ENCODE measurements around the gene MEIS2.

Gene MEIS2

GRCh38 chr15:36903922-36904556 is 196.3 kb downstream of the MEIS2 start:
- Histone ChIP-seq H2BK12ac (ENCODE audit: low read length) (no peak overlapping the region), H3K79me1 (ENCODE audit: low read length) (no peaks in the 10 kb centered on the region), H2AFZ (ENCODE audit: insufficient read depth, low read length, poor library complexity) (no peak overlapping the region), H3K9me3 (ENCODE audit: insufficient read depth, low read depth, low read length) (no peaks in the 10 kb centered on the region), H3K27ac (ENCODE audit: low read depth, low read length) (no peak overlapping the region), H3K4me3 (ENCODE audit: low read depth, low read length) (no peak overlapping the region), H3K4me1 (ENCODE audit: control insufficient read depth in 1 of 2, insufficient read depth in 2 of 2, low read length in 2 of 2) (peaks cover 0 to 3% of the 10 kb centered on the region in 2 experiments), H3K23ac (ENCODE audit: low read length) (no peak overlapping the region), H3K27me3 (ENCODE audit: insufficient read depth, low read length) (no peaks in the 10 kb centered on the region), H3K4me2 (ENCODE audit: low read length) (no peak overlapping the region), H2AK5ac (ENCODE audit: low read length) (no peak overlapping the region), H3K9ac (ENCODE audit: low read length) (no peak overlapping the region), H2BK120ac (ENCODE audit: insufficient read depth, low read length, poor library complexity) (no peak overlapping the region), H3K4ac (ENCODE audit: low read depth, low read length) (no peak overlapping the region), H3K79me2 (ENCODE audit: control insufficient read depth, insufficient read depth, low read length, poor library complexity) (no peaks in the 10 kb centered on the region), H3K36me3 (ENCODE audit: control insufficient read depth in 1 of 2, insufficient read depth in 2 of 2, low read length in 2 of 2) (no peaks in the 10 kb centered on the region), H3K14ac (ENCODE audit: low read length) (no peak overlapping the region), H2BK5ac (ENCODE audit: low read depth, low read length, poor library complexity) (no peak overlapping the region), H3K18ac (ENCODE audit: low read length) (no peak overlapping the region), H4K12ac (ENCODE audit: low read depth, low read length) (no peak overlapping the region), H4K8ac (ENCODE audit: low read depth, low read length) (no peak overlapping the region), H4K91ac (ENCODE audit: low read depth, low read length) (no peak overlapping the region)
- WGBS (ENCODE audit: extremely low coverage, insufficient coverage, insufficient read length), result no CpG with 5 or more reads among the region's 5 CpGs
- DNase-seq, result no peak

DNA sequence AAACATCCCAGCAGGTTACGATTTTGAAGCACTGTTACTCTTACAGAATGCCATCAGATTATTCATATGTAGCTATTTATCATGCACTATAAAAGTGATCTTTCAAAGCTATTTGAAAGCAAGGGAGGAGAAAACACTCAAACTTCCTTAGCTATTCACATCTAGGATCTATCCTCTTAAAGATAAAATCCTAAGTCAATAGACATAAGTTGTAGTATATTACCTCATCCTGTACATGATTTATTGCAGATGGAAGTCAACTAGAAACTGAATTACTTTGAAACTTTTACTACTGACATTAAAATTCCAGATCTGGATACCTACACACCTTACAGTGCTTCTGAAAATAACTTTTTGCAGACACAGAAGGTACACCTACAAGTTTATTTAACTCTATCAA is 197.2 kb downstream of the MEIS2 start:
- DNase-seq, result no peak
- WGBS (ENCODE audit: extremely low coverage, insufficient coverage, insufficient read length), result no CpG with 5 or more reads among the region's 1 CpG
- H3K27me3 ChIP-seq (ENCODE audit: insufficient read depth, low read length), result no peaks in the 10 kb centered on the region

GRCh38 chr15:36901012-36901411 is 199.3 kb downstream of the MEIS2 start:
- Histone ChIP-seq H4K12ac (ENCODE audit: low read depth, low read length) (no peak overlapping the region), H4K8ac (ENCODE audit: low read depth, low read length) (no peak overlapping the region), H2BK120ac (ENCODE audit: insufficient read depth, low read length, poor library complexity) (no peak overlapping the region), H2AK5ac (ENCODE audit: low read length) (no peak overlapping the region), H2BK12ac (ENCODE audit: low read length) (no peak overlapping the region), H2BK5ac (ENCODE audit: low read depth, low read length, poor library complexity) (no peak overlapping the region), H3K36me3 (ENCODE audit: control insufficient read depth in 1 of 2, insufficient read depth in 2 of 2, low read length in 2 of 2) (no peaks in the 10 kb centered on the region), H3K18ac (ENCODE audit: low read length) (no peak overlapping the region), H2AFZ (ENCODE audit: insufficient read depth, low read length, poor library complexity) (no peak overlapping the region), H3K4ac (ENCODE audit: low read depth, low read length) (no peak overlapping the region), H3K14ac (ENCODE audit: low read length) (no peak overlapping the region), H4K91ac (ENCODE audit: low read depth, low read length) (no peak overlapping the region), H3K9me3 (ENCODE audit: insufficient read depth, low read depth, low read length) (no peaks in the 10 kb centered on the region), H3K27ac (ENCODE audit: low read depth, low read length) (no peak overlapping the region), H3K4me2 (ENCODE audit: low read length) (no peak overlapping the region), H3K27me3 (ENCODE audit: insufficient read depth, low read length) (no peaks in the 10 kb centered on the region), H3K4me1 (ENCODE audit: control insufficient read depth in 1 of 2, insufficient read depth in 2 of 2, low read length in 2 of 2) (peaks cover 0 to 5% of the 10 kb centered on the region in 2 experiments), H3K23ac (ENCODE audit: low read length) (no peak overlapping the region), H3K4me3 (ENCODE audit: low read depth, low read length) (no peak overlapping the region), H3K79me2 (ENCODE audit: control insufficient read depth, insufficient read depth, low read length, poor library complexity) (no peaks in the 10 kb centered on the region), H3K9ac (ENCODE audit: low read length) (no peak overlapping the region), H3K79me1 (ENCODE audit: low read length) (no peaks in the 10 kb centered on the region)
- WGBS (ENCODE audit: extremely low coverage, insufficient coverage, insufficient read length), result no CpG with 5 or more reads among the region's 4 CpGs
- no peak for DNase-seq

More for the DNA sequence above, 197.2 kb downstream of the MEIS2 start:
- no peak overlapping the region for H3K4ac ChIP-seq (ENCODE audit: low read depth, low read length)
- H2BK5ac ChIP-seq (ENCODE audit: low read depth, low read length, poor library complexity), result no peak overlapping the region
- no peak overlapping the region for H4K12ac ChIP-seq (ENCODE audit: low read depth, low read length)
- no peak overlapping the region for H3K18ac ChIP-seq (ENCODE audit: low read length)
- H3K79me1 ChIP-seq (ENCODE audit: low read length), result no peaks in the 10 kb centered on the region
- no peak overlapping the region for H3K4me3 ChIP-seq (ENCODE audit: low read depth, low read length)
- H2AK5ac ChIP-seq (ENCODE audit: low read length), result no peak overlapping the region
- no peak overlapping the region for H4K91ac ChIP-seq (ENCODE audit: low read depth, low read length)
- no peak overlapping the region for H3K4me2 ChIP-seq (ENCODE audit: low read length)
- H3K9me3 ChIP-seq (ENCODE audit: insufficient read depth, low read depth, low read length), result no peaks in the 10 kb centered on the region
- no peak overlapping the region for H3K14ac ChIP-seq (ENCODE audit: low read length)
- no peak overlapping the region for H3K27ac ChIP-seq (ENCODE audit: low read depth, low read length)
- no peak overlapping the region for H2BK120ac ChIP-seq (ENCODE audit: insufficient read depth, low read length, poor library complexity)
- H4K8ac ChIP-seq (ENCODE audit: low read depth, low read length), result no peak overlapping the region
- H3K36me3 ChIP-seq (ENCODE audit: control insufficient read depth in 1 of 2, insufficient read depth in 2 of 2, low read length in 2 of 2), result no peaks in the 10 kb centered on the region
- no peak overlapping the region for H3K9ac ChIP-seq (ENCODE audit: low read length)
- no peak overlapping the region for H2AFZ ChIP-seq (ENCODE audit: insufficient read depth, low read length, poor library complexity)
- H3K79me2 ChIP-seq (ENCODE audit: control insufficient read depth, insufficient read depth, low read length, poor library complexity), result no peaks in the 10 kb centered on the region
- no peak overlapping the region for H2BK12ac ChIP-seq (ENCODE audit: low read length)
- H3K4me1 ChIP-seq (ENCODE audit: control insufficient read depth in 1 of 2, insufficient read depth in 2 of 2, low read length in 2 of 2), result peaks cover 0 to 3% of the 10 kb centered on the region in 2 experiments
- no peak overlapping the region for H3K23ac ChIP-seq (ENCODE audit: low read length)

DNA sequence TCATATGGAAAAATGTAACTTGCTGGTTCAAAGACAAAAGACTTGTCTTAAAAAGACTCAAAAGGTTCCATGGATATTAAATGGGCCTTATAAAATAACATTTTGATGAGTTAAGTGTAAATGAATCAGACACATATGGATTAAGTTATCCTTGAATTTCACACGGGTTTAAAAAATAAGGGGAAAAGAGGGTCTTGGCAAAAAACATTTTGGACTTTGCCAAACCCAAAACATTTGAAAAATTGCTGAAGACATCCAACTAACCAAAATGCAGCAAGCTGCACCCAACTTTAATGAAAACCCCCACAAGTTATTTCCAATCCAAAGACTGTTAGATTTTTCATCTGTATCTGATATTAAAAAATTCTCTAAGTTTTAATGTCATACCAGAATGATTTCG is 200.7 kb downstream of the MEIS2 start:
- H3K18ac ChIP-seq (ENCODE audit: low read length), result no peak overlapping the region
- no CpG with 5 or more reads among the region's 2 CpGs for WGBS (ENCODE audit: extremely low coverage, insufficient coverage, insufficient read length)
- no peaks in the 10 kb centered on the region for H3K79me1 ChIP-seq (ENCODE audit: low read length)
- H3K79me2 ChIP-seq (ENCODE audit: control insufficient read depth, insufficient read depth, low read length, poor library complexity), result no peaks in the 10 kb centered on the region
- no peak for DNase-seq
- H3K23ac ChIP-seq (ENCODE audit: low read length), result no peak overlapping the region
- H4K8ac ChIP-seq (ENCODE audit: low read depth, low read length), result no peak overlapping the region
- H3K4me3 ChIP-seq (ENCODE audit: low read depth, low read length), result no peak overlapping the region
- no peak overlapping the region for H3K9ac ChIP-seq (ENCODE audit: low read length)
- H2BK120ac ChIP-seq (ENCODE audit: insufficient read depth, low read length, poor library complexity), result no peak overlapping the region
- no peak overlapping the region for H2AK5ac ChIP-seq (ENCODE audit: low read length)
- H3K14ac ChIP-seq (ENCODE audit: low read length), result no peak overlapping the region
- H3K9me3 ChIP-seq (ENCODE audit: insufficient read depth, low read depth, low read length), result no peaks in the 10 kb centered on the region
- no peak overlapping the region for H4K12ac ChIP-seq (ENCODE audit: low read depth, low read length)
- H3K27me3 ChIP-seq (ENCODE audit: insufficient read depth, low read length), result no peaks in the 10 kb centered on the region
- no peaks in the 10 kb centered on the region for H3K36me3 ChIP-seq (ENCODE audit: control insufficient read depth in 1 of 2, insufficient read depth in 2 of 2, low read length in 2 of 2)
- H3K4me2 ChIP-seq (ENCODE audit: low read length), result no peak overlapping the region
- no peak overlapping the region for H2AFZ ChIP-seq (ENCODE audit: insufficient read depth, low read length, poor library complexity)
- no peak overlapping the region for H2BK5ac ChIP-seq (ENCODE audit: low read depth, low read length, poor library complexity)
- H3K4ac ChIP-seq (ENCODE audit: low read depth, low read length), result no peak overlapping the region
- no peak overlapping the region for H3K27ac ChIP-seq (ENCODE audit: low read depth, low read length)
- no peak overlapping the region for H4K91ac ChIP-seq (ENCODE audit: low read depth, low read length)
- no peak overlapping the region for H2BK12ac ChIP-seq (ENCODE audit: low read length)
- H3K4me1 ChIP-seq (ENCODE audit: control insufficient read depth in 1 of 2, insufficient read depth in 2 of 2, low read length in 2 of 2), result peaks cover 0 to 5% of the 10 kb centered on the region in 2 experiments
